Stimulated activated effector memory CD8-positive, alpha-beta T cell treated with anti-CD3 and anti-CD28 coated beads, Interleukin-12 subunit alpha, Interleukin-12 subunit beta, amount 100 ng/mL, for 72 hours (primary cell): Measurements from ENCODE around the gene VWF.

Source experiments
- ATAC-seq: fragments of 150-1000 bp; cut with Tn5 transposase; 2 replicates; pipeline ENCODE4 v1.10.0; 2021
- DNase-seq, 2 donors: peaks; one replicate each; pipeline ENCODE4 v3.0.0; 2021 to 2022; ENCODE audit warnings: low spot score in 2 of 2
- H3K27ac Mint-ChIP-seq: one replicate; pipeline ENCODE4 v1.8.0; 2022; ENCODE audit warnings: mild to moderate bottlenecking, mixed read lengths
- H3K36me3 Mint-ChIP-seq: one replicate; pipeline ENCODE4 v1.8.0; 2022; ENCODE audit warnings: mild to moderate bottlenecking, mixed read lengths
- H3K4me1 Mint-ChIP-seq: one replicate; pipeline ENCODE4 v1.8.0; 2022; ENCODE audit warnings: mixed read lengths
- H3K4me3 Mint-ChIP-seq: one replicate; pipeline ENCODE4 v1.8.0; 2022; ENCODE audit warnings: mild to moderate bottlenecking, mixed read lengths
- H3K9me3 Mint-ChIP-seq: one replicate; pipeline ENCODE4 v1.8.0; 2022; ENCODE audit warnings: mixed read lengths

The VWF gene

GRCh38 chr12:5912437-5913334 is 211.8 kb downstream of the VWF start:
- Mint-ChIP-seq H3K4me3 (no peak overlapping the region), H3K4me1 (no peaks in the 10 kb centered on the region), H3K27ac (no peak overlapping the region), H3K36me3 (no peaks in the 10 kb centered on the region), H3K9me3 (no peaks in the 10 kb centered on the region)
- peak in 1 of 2 donors; percentile 38 for DNase-seq
- no peak for ATAC-seq

GRCh38 chr12:5912011-5912410 is 212.5 kb downstream of the VWF start:
- H3K36me3 Mint-ChIP-seq: no peaks in the 10 kb centered on the region
- no peak overlapping the region for H3K27ac Mint-ChIP-seq
- H3K4me3 Mint-ChIP-seq: no peak overlapping the region
- no peaks in the 10 kb centered on the region for H3K9me3 Mint-ChIP-seq
- no peaks in the 10 kb centered on the region for H3K4me1 Mint-ChIP-seq
- DNase-seq (peak in 1 of 2 donors; percentile 30), ATAC-seq (no peak)

- Mint-ChIP-seq H3K27ac (no peak overlapping the region), H3K36me3 (no peaks in the 10 kb centered on the region), H3K9me3 (no peaks in the 10 kb centered on the region), H3K4me3 (no peak overlapping the region), H3K4me1 (no peaks in the 10 kb centered on the region)
- DNase-seq (peak in 1 of 2 donors; percentile 32), ATAC-seq (no peak)
Observed at GRCh38 chr12:5910790-5911548, 213.5 kb downstream of the VWF start.

GRCh38 chr12:5909560-5909959 is 214.9 kb downstream of the VWF start:
- H3K4me1 Mint-ChIP-seq: no peaks in the 10 kb centered on the region
- H3K4me3 Mint-ChIP-seq: no peak overlapping the region
- DNase-seq: peak in 1 of 2 donors; percentile 25
- no peak overlapping the region for H3K27ac Mint-ChIP-seq
- ATAC-seq: no peak
- no peaks in the 10 kb centered on the region for H3K36me3 Mint-ChIP-seq
- H3K9me3 Mint-ChIP-seq: no peaks in the 10 kb centered on the region

- H3K36me3 Mint-ChIP-seq: no peaks in the 10 kb centered on the region
- H3K4me3 Mint-ChIP-seq: no peak overlapping the region
- no peak overlapping the region for H3K27ac Mint-ChIP-seq
- DNase-seq (peak in 1 of 2 donors; percentile 32), ATAC-seq (no peak)
- no peaks in the 10 kb centered on the region for H3K4me1 Mint-ChIP-seq
- no peaks in the 10 kb centered on the region for H3K9me3 Mint-ChIP-seq
Observed at GRCh38 chr12:5908251-5908650, 216.2 kb downstream of the VWF start.

- DNase-seq: peak in 1 of 2 donors; percentile 10
- H3K9me3 Mint-ChIP-seq: no peaks in the 10 kb centered on the region
- no peak overlapping the region for H3K4me3 Mint-ChIP-seq
- no peak overlapping the region for H3K27ac Mint-ChIP-seq
- no peak for ATAC-seq
- no peaks in the 10 kb centered on the region for H3K4me1 Mint-ChIP-seq
- no peaks in the 10 kb centered on the region for H3K36me3 Mint-ChIP-seq
Observed at GRCh38 chr12:5907807-5908206, 216.7 kb downstream of the VWF start.

- H3K4me3 Mint-ChIP-seq: no peak overlapping the region
- ATAC-seq (no peak), DNase-seq (peak in 1 of 2 donors; percentile 8)
- no peaks in the 10 kb centered on the region for H3K36me3 Mint-ChIP-seq
- H3K4me1 Mint-ChIP-seq: no peaks in the 10 kb centered on the region
- no peak overlapping the region for H3K27ac Mint-ChIP-seq
- H3K9me3 Mint-ChIP-seq: no peaks in the 10 kb centered on the region
Observed at GRCh38 chr12:5905757-5906156, 218.7 kb downstream of the VWF start.

GRCh38 chr12:5904969-5905368 is 219.5 kb downstream of the VWF start:
- DNase-seq (peak in 1 of 2 donors; percentile 36), ATAC-seq (no peak)
- no peak overlapping the region for H3K27ac Mint-ChIP-seq
- no peaks in the 10 kb centered on the region for H3K9me3 Mint-ChIP-seq
- no peak overlapping the region for H3K4me3 Mint-ChIP-seq
- no peaks in the 10 kb centered on the region for H3K36me3 Mint-ChIP-seq
- H3K4me1 Mint-ChIP-seq: no peaks in the 10 kb centered on the region

GRCh38 chr12:5904441-5904840 is 220.0 kb downstream of the VWF start:
- DNase-seq (no peak), ATAC-seq (no peak)
- no peaks in the 10 kb centered on the region for H3K4me1 Mint-ChIP-seq
- H3K27ac Mint-ChIP-seq: no peak overlapping the region
- no peaks in the 10 kb centered on the region for H3K36me3 Mint-ChIP-seq
- H3K9me3 Mint-ChIP-seq: no peaks in the 10 kb centered on the region
- no peak overlapping the region for H3K4me3 Mint-ChIP-seq

- no peaks in the 10 kb centered on the region for H3K4me1 Mint-ChIP-seq
- H3K27ac Mint-ChIP-seq: no peak overlapping the region
- H3K9me3 Mint-ChIP-seq: no peaks in the 10 kb centered on the region
- no peak for DNase-seq
- no peak for ATAC-seq
- no peaks in the 10 kb centered on the region for H3K36me3 Mint-ChIP-seq
- no peak overlapping the region for H3K4me3 Mint-ChIP-seq
Observed at GRCh38 chr12:5902736-5903135, 221.7 kb downstream of the VWF start.

GRCh38 chr12:5901416-5901815 is 223.1 kb downstream of the VWF start:
- Mint-ChIP-seq H3K36me3 (no peaks in the 10 kb centered on the region), H3K9me3 (no peaks in the 10 kb centered on the region), H3K27ac (no peak overlapping the region), H3K4me3 (no peak overlapping the region), H3K4me1 (no peaks in the 10 kb centered on the region)
- DNase-seq (no peak), ATAC-seq (no peak)

- Mint-ChIP-seq H3K36me3 (no peaks in the 10 kb centered on the region), H3K9me3 (no peaks in the 10 kb centered on the region), H3K4me1 (no peaks in the 10 kb centered on the region), H3K27ac (no peak overlapping the region), H3K4me3 (no peak overlapping the region)
- ATAC-seq (no peak), DNase-seq (no peak)
Observed at GRCh38 chr12:5900533-5901205, 223.8 kb downstream of the VWF start.

GRCh38 chr12:5900076-5900475 is 224.4 kb downstream of the VWF start:
- ATAC-seq: no peak
- no peak for DNase-seq
- Mint-ChIP-seq H3K4me3 (no peak overlapping the region), H3K9me3 (no peaks in the 10 kb centered on the region), H3K4me1 (no peaks in the 10 kb centered on the region), H3K27ac (no peak overlapping the region), H3K36me3 (no peaks in the 10 kb centered on the region)

GRCh38 chr12:5899675-5900074 is 224.8 kb downstream of the VWF start:
- DNase-seq: no peak
- Mint-ChIP-seq H3K4me3 (no peak overlapping the region), H3K9me3 (no peaks in the 10 kb centered on the region), H3K27ac (no peak overlapping the region), H3K4me1 (no peaks in the 10 kb centered on the region), H3K36me3 (no peaks in the 10 kb centered on the region)
- no peak for ATAC-seq

- H3K27ac Mint-ChIP-seq: no peak overlapping the region
- no peaks in the 10 kb centered on the region for H3K9me3 Mint-ChIP-seq
- no peak overlapping the region for H3K4me3 Mint-ChIP-seq
- DNase-seq (no peak), ATAC-seq (no peak)
- H3K4me1 Mint-ChIP-seq: no peaks in the 10 kb centered on the region
- H3K36me3 Mint-ChIP-seq: no peaks in the 10 kb centered on the region
Observed at GRCh38 chr12:5898874-5899273, 225.6 kb downstream of the VWF start.
